HG03159 (cell line): ENCODE measurements around the gene REG1B.
"Not testable (repeated sequence)": the region's sequence is repeated elsewhere in the genome, so short reads cannot be mapped to it uniquely, and the experiment has no call there.

Source experiments
- ATAC-seq: cut with Tn5 transposase; IDR thresholded peaks from one replicate; pipeline ENCODE4 v1.9.1; 2021; ENCODE audit warnings: mild to moderate bottlenecking, moderate library complexity; ENCODE audit not compliant: unreplicated experiment

The REG1B gene

GRCh38 chr2:79085382-79085781 lies 2.4 kb downstream of the REG1B start:
- no peak for ATAC-seq

DNA sequence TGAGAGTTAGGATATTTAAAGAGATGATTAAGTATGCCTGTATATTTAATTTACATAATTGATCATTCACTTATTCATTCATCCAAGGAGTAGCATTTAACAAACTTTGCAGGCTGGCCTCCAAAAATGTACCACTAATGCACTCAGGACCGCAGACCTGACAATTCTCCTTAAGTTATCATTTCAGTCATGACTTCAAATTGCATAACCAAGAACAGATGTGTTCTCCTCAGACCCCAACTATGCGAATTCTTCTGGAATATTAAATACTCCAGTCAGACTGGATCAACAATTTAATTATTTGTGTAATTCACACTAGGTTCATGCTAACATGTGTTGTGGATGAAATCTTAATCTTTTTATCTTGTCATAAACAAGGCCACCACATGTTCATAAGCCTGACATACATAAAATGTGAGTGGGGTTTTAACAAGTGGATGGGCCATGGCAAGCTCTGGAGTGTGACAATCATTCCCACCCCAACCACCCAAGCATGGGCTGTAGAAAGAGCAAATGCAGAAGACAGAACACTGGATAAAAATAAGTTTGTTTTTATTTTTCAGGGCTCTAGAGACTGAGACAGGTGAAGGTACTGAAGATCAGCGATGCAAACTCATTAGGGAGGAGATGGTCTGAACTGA lies 3.2 kb downstream of the REG1B start:
- no peak for ATAC-seq

GRCh38 chr2:79083597-79084251 lies 4.1 kb downstream of the REG1B start:
- ATAC-seq: no peak

GRCh38 chr2:79082987-79083386 lies 4.8 kb downstream of the REG1B start:
- no peak for ATAC-seq

DNA sequence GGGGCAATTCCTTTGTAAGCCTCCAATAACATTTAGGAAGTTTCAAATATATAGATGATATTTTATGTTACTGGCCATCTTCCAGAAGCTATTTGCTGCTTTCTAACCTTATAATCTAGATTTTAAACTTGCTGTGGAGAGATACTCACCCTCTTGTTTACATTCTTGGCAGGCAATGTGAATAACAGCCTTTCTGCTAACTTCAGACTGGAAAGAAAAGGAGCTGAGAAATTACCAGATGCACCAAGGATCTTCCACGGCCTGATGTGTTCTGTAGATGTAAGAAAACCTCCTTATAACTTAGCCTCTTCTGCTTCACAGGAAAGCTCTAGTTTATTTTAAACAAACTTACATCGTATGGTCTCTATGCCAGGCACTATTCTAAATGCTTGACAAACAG lies 16.7 kb downstream of the REG1B start:
- no peak for ATAC-seq

DNA sequence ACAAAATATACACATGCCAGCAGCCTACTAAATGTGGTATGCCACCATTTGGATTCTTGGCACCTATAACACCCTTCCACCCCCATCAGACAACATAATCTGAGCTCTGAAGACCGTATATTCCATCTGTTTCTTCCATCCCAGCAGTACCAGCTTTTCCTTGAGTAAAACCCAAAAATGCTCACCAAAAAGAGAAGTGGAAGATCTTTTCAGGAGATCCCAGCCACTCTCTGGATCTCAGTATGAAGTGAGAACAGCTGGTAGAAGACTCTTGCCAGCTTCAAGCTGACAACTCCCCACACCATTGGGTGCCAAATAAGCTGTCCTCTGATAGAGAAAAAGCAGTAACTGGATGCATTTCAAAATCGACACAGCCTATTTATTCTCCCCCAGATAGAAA lies 22.6 kb downstream of the REG1B start:
- ATAC-seq: no peak

- ATAC-seq: not testable (repeated sequence)
Measured at GRCh38 chr2:79054769-79055168, 33.0 kb downstream of the REG1B start.

GRCh38 chr2:79053486-79053885 lies 34.3 kb downstream of the REG1B start:
- not testable (repeated sequence) for ATAC-seq

DNA sequence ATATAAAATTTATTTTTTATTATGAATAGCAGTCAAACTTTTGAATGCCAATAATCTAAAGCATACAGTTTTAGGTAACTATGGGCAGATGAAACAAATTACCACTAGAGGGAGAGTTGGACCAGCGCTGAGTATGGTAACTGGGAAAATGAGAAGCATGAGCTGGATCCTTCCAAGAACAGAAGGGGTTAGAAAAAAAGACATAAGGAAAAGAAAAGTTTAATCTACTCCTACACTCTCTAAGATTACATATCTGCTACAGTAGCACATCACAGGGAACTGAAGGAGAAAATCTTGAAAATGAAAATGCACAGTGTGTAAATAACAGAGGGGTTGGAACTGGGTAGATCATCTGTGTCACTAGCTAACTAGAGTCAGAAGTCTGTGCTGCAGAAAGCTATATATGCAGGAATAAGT lies 46.8 kb downstream of the REG1B start:
- ATAC-seq: no peak

GRCh38 chr2:79039944-79040343 lies 47.8 kb downstream of the REG1B start:
- no peak for ATAC-seq
